ENCODE data around the gene VAPB.

DNA sequence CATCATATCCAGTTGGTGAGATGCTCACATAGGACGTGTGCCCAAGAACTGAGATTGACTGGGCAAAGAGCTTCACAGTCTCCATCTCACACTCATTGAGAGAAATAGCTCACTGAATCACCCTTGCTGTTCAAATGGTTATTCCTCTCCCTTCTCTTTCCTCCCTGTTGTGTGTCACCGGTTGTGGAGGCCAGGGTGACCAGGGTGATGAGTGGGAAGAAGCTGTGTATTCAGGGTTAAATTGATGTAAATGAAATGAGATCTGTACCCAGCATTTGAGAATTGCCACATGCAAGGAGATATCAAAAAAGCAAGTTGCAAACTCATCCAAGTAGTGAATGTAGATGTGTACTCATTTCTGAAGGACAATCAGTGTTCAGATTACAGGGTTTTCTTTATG lies 36.6 kb upstream of the VAPB start:
- TF ChIP-seq ZNF324 (tag by site-specific recombination; IDR thresholded peaks at IDR 0.05): no peak
- TF ChIP-seq, protein P1, sequence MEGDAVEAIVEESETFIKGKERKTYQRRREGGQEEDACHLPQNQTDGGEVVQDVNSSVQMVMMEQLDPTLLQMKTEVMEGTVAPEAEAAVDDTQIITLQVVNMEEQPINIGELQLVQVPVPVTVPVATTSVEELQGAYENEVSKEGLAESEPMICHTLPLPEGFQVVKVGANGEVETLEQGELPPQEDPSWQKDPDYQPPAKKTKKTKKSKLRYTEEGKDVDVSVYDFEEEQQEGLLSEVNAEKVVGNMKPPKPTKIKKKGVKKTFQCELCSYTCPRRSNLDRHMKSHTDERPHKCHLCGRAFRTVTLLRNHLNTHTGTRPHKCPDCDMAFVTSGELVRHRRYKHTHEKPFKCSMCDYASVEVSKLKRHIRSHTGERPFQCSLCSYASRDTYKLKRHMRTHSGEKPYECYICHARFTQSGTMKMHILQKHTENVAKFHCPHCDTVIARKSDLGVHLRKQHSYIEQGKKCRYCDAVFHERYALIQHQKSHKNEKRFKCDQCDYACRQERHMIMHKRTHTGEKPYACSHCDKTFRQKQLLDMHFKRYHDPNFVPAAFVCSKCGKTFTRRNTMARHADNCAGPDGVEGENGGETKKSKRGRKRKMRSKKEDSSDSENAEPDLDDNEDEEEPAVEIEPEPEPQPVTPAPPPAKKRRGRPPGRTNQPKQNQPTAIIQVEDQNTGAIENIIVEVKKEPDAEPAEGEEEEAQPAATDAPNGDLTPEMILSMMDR (tag by site-specific recombination; IDR thresholded peaks at IDR 0.05): no peak
- TF ChIP-seq, protein P2, sequence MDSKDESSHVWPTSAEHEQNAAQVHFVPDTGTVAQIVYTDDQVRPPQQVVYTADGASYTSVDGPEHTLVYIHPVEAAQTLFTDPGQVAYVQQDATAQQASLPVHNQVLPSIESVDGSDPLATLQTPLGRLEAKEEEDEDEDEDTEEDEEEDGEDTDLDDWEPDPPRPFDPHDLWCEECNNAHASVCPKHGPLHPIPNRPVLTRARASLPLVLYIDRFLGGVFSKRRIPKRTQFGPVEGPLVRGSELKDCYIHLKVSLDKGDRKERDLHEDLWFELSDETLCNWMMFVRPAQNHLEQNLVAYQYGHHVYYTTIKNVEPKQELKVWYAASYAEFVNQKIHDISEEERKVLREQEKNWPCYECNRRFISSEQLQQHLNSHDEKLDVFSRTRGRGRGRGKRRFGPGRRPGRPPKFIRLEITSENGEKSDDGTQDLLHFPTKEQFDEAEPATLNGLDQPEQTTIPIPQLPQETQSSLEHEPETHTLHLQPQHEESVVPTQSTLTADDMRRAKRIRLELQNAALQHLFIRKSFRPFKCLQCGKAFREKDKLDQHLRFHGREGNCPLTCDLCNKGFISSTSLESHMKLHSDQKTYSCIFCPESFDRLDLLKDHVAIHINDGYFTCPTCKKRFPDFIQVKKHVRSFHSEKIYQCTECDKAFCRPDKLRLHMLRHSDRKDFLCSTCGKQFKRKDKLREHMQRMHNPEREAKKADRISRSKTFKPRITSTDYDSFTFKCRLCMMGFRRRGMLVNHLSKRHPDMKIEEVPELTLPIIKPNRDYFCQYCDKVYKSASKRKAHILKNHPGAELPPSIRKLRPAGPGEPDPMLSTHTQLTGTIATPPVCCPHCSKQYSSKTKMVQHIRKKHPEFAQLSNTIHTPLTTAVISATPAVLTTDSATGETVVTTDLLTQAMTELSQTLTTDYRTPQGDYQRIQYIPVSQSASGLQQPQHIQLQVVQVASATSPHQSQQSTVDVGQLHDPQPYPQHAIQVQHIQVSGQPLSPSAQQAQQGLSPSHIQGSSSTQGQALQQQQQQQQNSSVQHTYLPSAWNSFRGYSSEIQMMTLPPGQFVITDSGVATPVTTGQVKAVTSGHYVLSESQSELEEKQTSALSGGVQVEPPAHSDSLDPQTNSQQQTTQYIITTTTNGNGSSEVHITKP (tag by site-specific recombination; IDR thresholded peaks at IDR 0.05): no peak
- TF ChIP-seq ZNF626 (tag by site-specific recombination; IDR thresholded peaks at IDR 0.05): no peak
- TF ChIP-seq ZFP3 (tag by site-specific recombination; IDR thresholded peaks at IDR 0.05; ENCODE audit: low read depth): no peak
- no peak for TF ChIP-seq KLF16 (tag by site-specific recombination; IDR thresholded peaks at IDR 0.05)
- TF ChIP-seq, protein P3, sequence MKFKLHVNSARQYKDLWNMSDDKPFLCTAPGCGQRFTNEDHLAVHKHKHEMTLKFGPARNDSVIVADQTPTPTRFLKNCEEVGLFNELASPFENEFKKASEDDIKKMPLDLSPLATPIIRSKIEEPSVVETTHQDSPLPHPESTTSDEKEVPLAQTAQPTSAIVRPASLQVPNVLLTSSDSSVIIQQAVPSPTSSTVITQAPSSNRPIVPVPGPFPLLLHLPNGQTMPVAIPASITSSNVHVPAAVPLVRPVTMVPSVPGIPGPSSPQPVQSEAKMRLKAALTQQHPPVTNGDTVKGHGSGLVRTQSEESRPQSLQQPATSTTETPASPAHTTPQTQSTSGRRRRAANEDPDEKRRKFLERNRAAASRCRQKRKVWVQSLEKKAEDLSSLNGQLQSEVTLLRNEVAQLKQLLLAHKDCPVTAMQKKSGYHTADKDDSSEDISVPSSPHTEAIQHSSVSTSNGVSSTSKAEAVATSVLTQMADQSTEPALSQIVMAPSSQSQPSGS (tag by site-specific recombination; IDR thresholded peaks at IDR 0.05; ENCODE audit: low read depth): no peak
- TF ChIP-seq, protein P4, sequence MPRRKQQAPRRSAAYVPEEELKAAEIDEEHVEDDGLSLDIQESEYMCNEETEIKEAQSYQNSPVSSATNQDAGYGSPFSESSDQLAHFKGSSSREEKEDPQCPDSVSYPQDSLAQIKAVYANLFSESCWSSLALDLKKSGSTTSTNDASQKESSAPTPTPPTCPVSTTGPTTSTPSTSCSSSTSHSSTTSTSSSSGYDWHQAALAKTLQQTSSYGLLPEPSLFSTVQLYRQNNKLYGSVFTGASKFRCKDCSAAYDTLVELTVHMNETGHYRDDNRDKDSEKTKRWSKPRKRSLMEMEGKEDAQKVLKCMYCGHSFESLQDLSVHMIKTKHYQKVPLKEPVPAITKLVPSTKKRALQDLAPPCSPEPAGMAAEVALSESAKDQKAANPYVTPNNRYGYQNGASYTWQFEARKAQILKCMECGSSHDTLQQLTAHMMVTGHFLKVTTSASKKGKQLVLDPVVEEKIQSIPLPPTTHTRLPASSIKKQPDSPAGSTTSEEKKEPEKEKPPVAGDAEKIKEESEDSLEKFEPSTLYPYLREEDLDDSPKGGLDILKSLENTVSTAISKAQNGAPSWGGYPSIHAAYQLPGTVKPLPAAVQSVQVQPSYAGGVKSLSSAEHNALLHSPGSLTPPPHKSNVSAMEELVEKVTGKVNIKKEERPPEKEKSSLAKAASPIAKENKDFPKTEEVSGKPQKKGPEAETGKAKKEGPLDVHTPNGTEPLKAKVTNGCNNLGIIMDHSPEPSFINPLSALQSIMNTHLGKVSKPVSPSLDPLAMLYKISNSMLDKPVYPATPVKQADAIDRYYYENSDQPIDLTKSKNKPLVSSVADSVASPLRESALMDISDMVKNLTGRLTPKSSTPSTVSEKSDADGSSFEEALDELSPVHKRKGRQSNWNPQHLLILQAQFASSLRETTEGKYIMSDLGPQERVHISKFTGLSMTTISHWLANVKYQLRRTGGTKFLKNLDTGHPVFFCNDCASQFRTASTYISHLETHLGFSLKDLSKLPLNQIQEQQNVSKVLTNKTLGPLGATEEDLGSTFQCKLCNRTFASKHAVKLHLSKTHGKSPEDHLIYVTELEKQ (tag by site-specific recombination; IDR thresholded peaks at IDR 0.05; ENCODE audit: borderline replicate concordance): no peak
- TF ChIP-seq, protein P5, sequence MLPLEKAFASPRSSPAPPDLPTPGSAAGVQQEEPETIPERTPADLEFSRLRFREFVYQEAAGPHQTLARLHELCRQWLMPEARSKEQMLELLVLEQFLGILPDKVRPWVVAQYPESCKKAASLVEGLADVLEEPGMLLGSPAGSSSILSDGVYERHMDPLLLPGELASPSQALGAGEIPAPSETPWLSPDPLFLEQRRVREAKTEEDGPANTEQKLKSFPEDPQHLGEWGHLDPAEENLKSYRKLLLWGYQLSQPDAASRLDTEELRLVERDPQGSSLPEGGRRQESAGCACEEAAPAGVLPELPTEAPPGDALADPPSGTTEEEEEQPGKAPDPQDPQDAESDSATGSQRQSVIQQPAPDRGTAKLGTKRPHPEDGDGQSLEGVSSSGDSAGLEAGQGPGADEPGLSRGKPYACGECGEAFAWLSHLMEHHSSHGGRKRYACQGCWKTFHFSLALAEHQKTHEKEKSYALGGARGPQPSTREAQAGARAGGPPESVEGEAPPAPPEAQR (tag by site-specific recombination; IDR thresholded peaks at IDR 0.05): no peak
- TF ChIP-seq, protein P6, sequence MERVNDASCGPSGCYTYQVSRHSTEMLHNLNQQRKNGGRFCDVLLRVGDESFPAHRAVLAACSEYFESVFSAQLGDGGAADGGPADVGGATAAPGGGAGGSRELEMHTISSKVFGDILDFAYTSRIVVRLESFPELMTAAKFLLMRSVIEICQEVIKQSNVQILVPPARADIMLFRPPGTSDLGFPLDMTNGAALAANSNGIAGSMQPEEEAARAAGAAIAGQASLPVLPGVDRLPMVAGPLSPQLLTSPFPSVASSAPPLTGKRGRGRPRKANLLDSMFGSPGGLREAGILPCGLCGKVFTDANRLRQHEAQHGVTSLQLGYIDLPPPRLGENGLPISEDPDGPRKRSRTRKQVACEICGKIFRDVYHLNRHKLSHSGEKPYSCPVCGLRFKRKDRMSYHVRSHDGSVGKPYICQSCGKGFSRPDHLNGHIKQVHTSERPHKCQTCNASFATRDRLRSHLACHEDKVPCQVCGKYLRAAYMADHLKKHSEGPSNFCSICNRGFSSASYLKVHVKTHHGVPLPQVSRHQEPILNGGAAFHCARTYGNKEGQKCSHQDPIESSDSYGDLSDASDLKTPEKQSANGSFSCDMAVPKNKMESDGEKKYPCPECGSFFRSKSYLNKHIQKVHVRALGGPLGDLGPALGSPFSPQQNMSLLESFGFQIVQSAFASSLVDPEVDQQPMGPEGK (tag by site-specific recombination; IDR thresholded peaks at IDR 0.05): no peak
- TF ChIP-seq SALL2 (tag by site-specific recombination; IDR thresholded peaks at IDR 0.05; ENCODE audit: borderline replicate concordance): no peak

Data from HEK293 (cell line).